Stimulated activated CD4-positive, alpha-beta T cell treated with anti-CD3 and anti-CD28 coated beads, Interleukin-12 subunit alpha, Interleukin-12 subunit beta, amount 100 ng/mL, for 24 hours (primary cell): Measurements from ENCODE around the gene ZNF207.
"Not testable (repeated sequence)": the region's sequence is repeated elsewhere in the genome, so short reads cannot be mapped to it uniquely, and the experiment has no call there.

ENCODE experiments used
- DNase-seq, 2 experiments: peaks; one replicate each; pipeline ENCODE4 v3.0.0-alpha.2; 2020; ENCODE audit warnings: low read depth in 2 of 2

The ZNF207 gene

DNA sequence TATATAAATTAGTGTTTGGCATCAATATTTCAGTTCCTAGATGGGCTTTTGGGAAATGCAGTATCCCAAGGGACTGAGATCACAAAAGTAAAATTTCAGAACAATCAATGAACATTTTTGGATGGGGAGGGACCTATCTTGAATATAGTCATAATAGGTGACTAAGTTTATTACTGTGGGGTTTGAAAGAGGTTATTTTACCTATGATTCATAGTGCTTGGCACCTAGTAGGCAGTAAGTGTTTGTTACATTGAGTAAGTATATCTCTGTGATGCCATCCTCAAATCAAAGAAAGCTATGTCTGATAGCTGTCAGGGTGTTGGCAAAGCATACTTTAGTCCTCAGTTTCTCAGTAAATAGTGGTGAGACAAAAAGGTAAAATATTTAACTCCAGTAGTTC is 36.9 kb downstream of the ZNF207 start:
- DNase-seq, result no peak

GRCh38 chr17:32388128-32388527 is 38.2 kb downstream of the ZNF207 start:
- DNase-seq, result not testable (repeated sequence)

DNA sequence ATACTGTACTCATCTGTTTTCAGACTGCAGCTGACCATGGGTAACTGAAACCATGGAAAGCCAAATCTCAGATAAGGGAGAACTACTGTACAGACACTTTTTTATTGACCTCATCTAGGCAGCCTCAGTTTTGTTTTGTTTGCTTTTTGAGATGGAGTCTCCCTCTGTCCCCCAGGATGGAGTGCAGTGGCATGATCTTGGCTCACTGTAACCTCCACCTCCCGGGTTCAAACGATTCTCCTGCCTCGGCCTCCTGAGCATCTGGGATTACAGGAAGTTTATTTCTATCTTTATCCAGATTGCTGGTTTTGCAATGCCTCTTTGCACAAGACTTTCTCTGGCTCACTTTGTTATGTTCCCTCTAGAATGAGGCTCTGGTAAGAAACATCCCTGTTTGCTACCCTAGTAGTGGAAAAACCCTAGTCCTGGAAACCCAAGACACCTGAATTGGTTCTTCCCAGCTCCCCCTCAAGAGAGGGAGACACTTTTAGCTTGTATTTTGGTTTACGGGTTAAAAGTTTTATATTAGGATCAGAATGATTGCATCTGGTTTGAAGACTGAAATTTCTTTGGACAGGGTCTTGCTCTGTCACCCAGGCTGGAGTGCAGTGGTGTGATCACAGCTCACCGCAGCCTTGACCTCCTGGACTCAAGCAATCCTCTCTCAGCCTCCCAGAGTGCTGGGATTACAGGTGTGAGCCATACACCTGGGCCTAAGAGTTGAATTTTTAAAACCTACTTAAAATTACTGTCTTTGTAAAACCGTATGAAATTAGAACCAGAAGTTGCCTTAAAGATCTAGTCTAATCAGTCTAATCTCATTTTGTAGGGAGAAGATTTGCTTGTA is 38.9 kb downstream of the ZNF207 start:
- DNase-seq, result no peak

DNA sequence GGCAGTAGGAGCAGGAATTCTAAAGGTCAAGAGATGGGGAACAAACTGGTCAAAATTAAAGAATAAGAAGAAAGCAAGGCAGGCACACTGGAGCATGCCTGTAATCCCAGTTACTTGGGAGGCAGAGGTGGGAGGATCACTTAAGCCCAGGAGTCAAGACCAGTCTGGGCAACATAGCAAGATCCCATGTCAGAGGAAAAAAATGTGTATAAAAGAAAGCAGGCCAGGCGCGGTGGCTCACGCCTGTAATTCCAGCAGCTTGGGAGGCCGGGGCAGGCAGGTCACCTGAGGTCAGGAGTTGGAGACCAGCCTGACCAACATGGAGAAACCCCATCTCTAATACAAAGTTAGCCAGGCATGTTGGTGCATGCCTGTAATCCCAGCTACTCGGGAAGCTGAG is 43.9 kb downstream of the ZNF207 start:
- DNase-seq, result no peak

- no peak for DNase-seq
Observed at GRCh38 chr17:32396343-32396742, 46.4 kb downstream of the ZNF207 start.

DNA sequence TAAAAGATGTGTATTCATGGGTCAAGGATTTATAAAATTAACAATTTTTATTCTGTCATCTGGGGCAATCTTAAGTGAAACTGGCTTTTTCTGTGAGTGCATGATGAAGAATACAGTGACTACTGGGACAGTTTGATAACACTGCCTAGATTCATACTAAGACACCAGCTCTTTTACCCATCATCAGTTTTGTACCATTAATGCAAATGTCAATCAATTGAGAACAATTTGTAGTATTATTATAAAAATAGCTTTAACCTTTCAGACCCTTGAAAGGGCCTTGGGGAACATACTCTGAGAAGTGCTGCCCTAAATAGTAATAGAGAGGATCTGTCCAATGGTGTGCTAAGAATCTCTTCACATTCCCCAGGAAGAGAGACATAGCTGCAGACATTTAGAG is 49.0 kb downstream of the ZNF207 start:
- DNase-seq, result no peak

DNA sequence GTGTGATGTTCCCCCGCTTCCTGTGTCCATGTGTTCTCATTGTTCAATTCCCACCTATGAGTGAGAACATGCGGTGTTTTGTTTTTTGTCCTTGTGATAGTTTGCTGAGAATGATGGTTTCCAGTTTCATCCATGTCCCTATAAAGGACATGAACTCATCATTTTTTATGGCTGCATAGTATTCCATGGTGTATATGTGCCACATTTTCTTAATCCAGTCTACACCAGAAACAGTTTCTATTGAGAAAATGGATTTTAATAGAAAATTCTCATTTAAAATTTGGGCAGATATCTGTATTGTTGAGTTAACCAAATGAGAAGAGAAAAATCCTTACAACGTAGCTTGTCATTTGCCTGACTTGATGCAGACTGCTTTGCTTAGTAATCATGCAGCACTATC is 60.1 kb downstream of the ZNF207 start:
- DNase-seq, result not testable (repeated sequence)

- no peak for DNase-seq
Observed at GRCh38 chr17:32426894-32427293, 76.9 kb downstream of the ZNF207 start.

DNA sequence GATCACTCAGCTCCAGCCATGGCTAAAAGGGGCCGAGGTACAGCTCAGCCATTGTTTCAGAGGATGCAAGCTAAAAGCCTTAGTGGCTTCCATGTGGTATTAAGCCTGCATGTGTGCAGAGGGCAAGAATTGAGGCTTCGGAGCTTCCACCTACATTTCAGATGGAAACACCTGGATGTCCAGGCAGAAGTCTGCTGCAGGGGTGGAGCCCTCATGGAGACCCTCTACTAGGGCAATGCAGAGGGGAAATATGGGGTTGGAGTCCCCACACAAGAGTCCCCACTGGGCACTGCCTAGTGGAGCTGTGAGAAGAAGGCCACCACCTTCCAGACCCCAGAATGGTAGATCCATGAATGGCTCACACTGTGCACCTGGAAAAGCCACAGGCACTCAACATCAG is 79.6 kb downstream of the ZNF207 start:
- DNase-seq, result no peak
